B cell (primary cell): ENCODE measurements around the gene LENG1.

Experiments used
- EZH2 ChIP-seq: IDR thresholded peaks from 2 replicates; pipeline ENCODE4 v1.6.1; 2012; ENCODE audit warnings: borderline replicate concordance, low read depth, mild to moderate bottlenecking, moderate library complexity, low read length; ENCODE audit not compliant: insufficient read depth, poor library complexity, severe bottlenecking
- TF ChIP-seq, protein P1 (sequence below): fragments of 200-600 bp; IDR thresholded peaks from one replicate; pipeline ENCODE4 v1.8.0; 2022; ENCODE audit warnings: antibody characterized with exemption, mild to moderate bottlenecking

DNA sequence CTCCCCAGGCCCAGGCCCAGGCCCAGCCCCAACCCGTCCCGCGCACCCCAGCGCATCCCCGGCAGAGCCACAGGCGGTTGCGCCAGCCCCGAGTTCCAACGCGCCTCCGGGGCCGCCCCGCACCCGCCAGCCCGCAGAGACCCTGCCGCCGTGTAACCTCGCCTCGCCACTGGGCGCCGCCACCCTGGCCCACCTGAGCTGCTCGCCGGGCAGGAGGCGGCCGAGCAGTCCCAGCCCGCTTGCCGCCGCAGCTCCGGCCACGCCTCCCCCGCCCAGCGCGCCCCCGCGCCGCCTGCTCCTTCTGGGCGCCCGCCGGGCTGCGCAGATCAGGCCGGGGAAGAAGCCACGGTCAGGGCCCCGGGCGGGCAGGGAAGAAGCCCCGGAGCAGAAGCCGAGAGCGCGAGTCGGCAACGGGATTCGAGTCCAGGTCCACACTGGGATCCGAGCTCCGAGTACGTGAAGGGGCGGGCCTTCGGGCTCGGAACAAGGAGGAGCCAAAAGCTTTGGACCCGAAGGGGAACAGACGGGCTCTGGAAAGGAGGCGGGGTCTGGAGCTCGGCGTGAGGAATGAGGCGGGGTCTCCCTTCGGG, 29.7 kb upstream of the LENG1 start, which contains the start of gene MBOAT7:
- TF ChIP-seq, protein P1, sequence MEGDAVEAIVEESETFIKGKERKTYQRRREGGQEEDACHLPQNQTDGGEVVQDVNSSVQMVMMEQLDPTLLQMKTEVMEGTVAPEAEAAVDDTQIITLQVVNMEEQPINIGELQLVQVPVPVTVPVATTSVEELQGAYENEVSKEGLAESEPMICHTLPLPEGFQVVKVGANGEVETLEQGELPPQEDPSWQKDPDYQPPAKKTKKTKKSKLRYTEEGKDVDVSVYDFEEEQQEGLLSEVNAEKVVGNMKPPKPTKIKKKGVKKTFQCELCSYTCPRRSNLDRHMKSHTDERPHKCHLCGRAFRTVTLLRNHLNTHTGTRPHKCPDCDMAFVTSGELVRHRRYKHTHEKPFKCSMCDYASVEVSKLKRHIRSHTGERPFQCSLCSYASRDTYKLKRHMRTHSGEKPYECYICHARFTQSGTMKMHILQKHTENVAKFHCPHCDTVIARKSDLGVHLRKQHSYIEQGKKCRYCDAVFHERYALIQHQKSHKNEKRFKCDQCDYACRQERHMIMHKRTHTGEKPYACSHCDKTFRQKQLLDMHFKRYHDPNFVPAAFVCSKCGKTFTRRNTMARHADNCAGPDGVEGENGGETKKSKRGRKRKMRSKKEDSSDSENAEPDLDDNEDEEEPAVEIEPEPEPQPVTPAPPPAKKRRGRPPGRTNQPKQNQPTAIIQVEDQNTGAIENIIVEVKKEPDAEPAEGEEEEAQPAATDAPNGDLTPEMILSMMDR, result peak; percentile 15
- TF ChIP-seq EZH2, result no peak
